Measurements from ENCODE around the gene ADARB2.
"Not testable (repeated sequence)": the region's sequence is repeated elsewhere in the genome, so short reads cannot be mapped to it uniquely, and the experiment has no call there.

- not testable (repeated sequence) for TF ChIP-seq CTCF (IDR thresholded peaks at IDR 0.05; ENCODE audit: low read depth, low read length, missing input control); SP1 (IDR thresholded peaks at IDR 0.05); EGR1 (IDR thresholded peaks at IDR 0.05; ENCODE audit: low read depth in 2 of 2); YY1 (IDR thresholded peaks at IDR 0.05); JUND (IDR thresholded peaks at IDR 0.05)
These were observed 385.0 kb downstream of the ADARB2 start for GRCh38 chr10:1352296-1352695.
